Natural killer cell (primary cell): ENCODE data around the gene TFAP2A. TPM values are rescaled to one million over a fixed set of nuclear protein-coding genes. Genes with fewer than 3 reads are reported as not detected.

ENCODE experiments used
- ATAC-seq, 3 donors: fragments of 150-1000 bp in 2 of 3; fragments of 200-7000 bp in 1 of 3; cut with Tn5 transposase; 1 replicate in 1 of 3; 2 replicates in 2 of 3; pipeline ENCODE4 v1.10.0; 2021; ENCODE audit warnings: mild to moderate bottlenecking in 2 of 3, moderate library complexity in 2 of 3
- DNase-seq, 2 donors: peaks; one replicate each; pipeline versions ENCODE4 v3.0.0 to v3.0.0-alpha.2; 2013 to 2021; ENCODE audit warnings: mixed read lengths in 1 of 2
- H3K27ac ChIP-seq: one replicate; pipeline ENCODE4 v1.5.1; 2013; ENCODE audit warnings: mild to moderate bottlenecking, low read length
- H3K27me3 ChIP-seq: one replicate; pipeline ENCODE4 v1.6.1; 2013; ENCODE audit warnings: low read length; ENCODE audit not compliant: control insufficient read depth, insufficient read depth
- H3K36me3 ChIP-seq: one replicate; pipeline ENCODE4 v1.6.1; 2013; ENCODE audit warnings: low read length; ENCODE audit not compliant: control insufficient read depth, insufficient read depth
- H3K4me1 ChIP-seq: one replicate; pipeline ENCODE4 v1.6.1; 2013; ENCODE audit warnings: low read length; ENCODE audit not compliant: control insufficient read depth, insufficient read depth
- H3K4me3 ChIP-seq: one replicate; pipeline ENCODE4 v1.5.1; 2013; ENCODE audit warnings: low read length
- H3K9me3 ChIP-seq: one replicate; pipeline ENCODE4 v1.6.1; 2013; ENCODE audit warnings: low read length; ENCODE audit not compliant: control insufficient read depth, insufficient read depth
- H3K27ac Mint-ChIP-seq, 2 donors: one replicate each; pipeline ENCODE4 v1.8.0; 2022; ENCODE audit warnings: mild to moderate bottlenecking in 2 of 2, mixed read lengths in 2 of 2, moderate library complexity in 1 of 2
- H3K27me3 Mint-ChIP-seq, 2 donors: one replicate each; pipeline ENCODE4 v1.8.0; 2022; ENCODE audit warnings: low read depth in 2 of 2, mixed read lengths in 2 of 2
- H3K36me3 Mint-ChIP-seq: one replicate; pipeline ENCODE4 v1.8.0; 2022; ENCODE audit warnings: mixed read lengths
- H3K4me1 Mint-ChIP-seq, 2 donors: one replicate each; pipeline ENCODE4 v1.8.0; 2022; ENCODE audit warnings: mixed read lengths in 2 of 2
- H3K4me3 Mint-ChIP-seq: one replicate; pipeline ENCODE4 v1.8.0; 2022; ENCODE audit warnings: mild to moderate bottlenecking, moderate library complexity, mixed read lengths
- H3K9me3 Mint-ChIP-seq, 2 donors: one replicate each; pipeline ENCODE4 v1.8.0; 2022; ENCODE audit warnings: mixed read lengths in 2 of 2
- whole genome bisulfite sequencing: methylation state at CpG from one replicate; pipeline ENCODE4 v1.1.7; 2013; ENCODE audit warnings: missing lambda C conversion rate; ENCODE audit not compliant: insufficient coverage; 5-methylcytosine and 5-hydroxymethylcytosine counted together
- intact Hi-C: fragments of 100-400 bp; cut with micrococcal nuclease; formaldehyde crosslinking; loops from one replicate; pipeline ENCODE4 v1.14.2; 2022
- total RNA-seq, 4 donors: library from RNA; stranded (reverse); fragments of 120-200 nt in 1 of 4; gene quantifications; one replicate each; pipeline versions ENCODE4 v1.2.3 to v1.2.4, GENCODE V29; 2013 to 2022
- TF ChIP-seq, protein P1 (sequence below): fragments of 200-600 bp; IDR thresholded peaks from one replicate; pipeline ENCODE4 v1.8.0; 2022; ENCODE audit warnings: antibody characterized with exemption

TFAP2A gene
- total RNA-seq, 3 donors from 2014 or later (not counting 1 experiment from before 2014, with no cell fraction given), result not detected

DNA sequence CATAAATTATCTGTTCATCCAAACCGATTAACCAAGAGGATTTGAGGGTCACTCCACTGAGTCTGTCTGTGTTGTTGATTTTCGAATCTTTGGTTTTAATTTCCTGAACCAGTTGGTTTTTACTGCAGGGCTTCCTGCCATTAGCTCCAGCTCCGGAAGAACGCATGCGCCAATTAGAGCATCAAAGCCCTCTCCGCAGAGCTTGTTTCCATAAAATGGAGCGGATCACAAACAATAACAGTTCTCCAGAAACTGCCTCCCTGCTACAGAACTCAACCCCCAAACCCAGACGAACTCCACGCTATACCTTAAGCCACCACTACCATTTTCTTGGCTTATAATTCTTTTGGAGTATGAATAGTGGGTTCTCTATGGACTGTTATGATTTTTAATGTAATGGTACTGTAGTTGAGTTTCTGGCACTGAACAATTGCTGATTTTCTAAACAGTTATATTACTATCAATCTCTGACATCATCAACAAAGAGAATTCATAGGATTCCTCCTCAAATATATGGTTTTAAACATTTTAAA is 13.8 kb downstream of the TFAP2A start:
- Mint-ChIP-seq H3K36me3 (no peaks in the 10 kb centered on the region), H3K27me3 (peaks cover 39 to 69% of the 10 kb centered on the region in 2 donors), H3K27ac (no peak overlapping the region), H3K9me3 (peaks cover 5 to 11% of the 10 kb centered on the region in 2 donors), H3K4me3 (no peak overlapping the region), H3K4me1 (peaks cover 0 to 12% of the 10 kb centered on the region in 2 donors)
- peaks cover 13% of the 10 kb centered on the region for H3K4me1 ChIP-seq
- no peak for ATAC-seq
- H3K27me3 ChIP-seq, result peaks cover 48% of the 10 kb centered on the region
- WGBS, result 24% methylated on average over 7 of the region's 9 CpGs
- no peak for DNase-seq
- peaks cover 14% of the 10 kb centered on the region for H3K9me3 ChIP-seq
- TF ChIP-seq, protein P1, sequence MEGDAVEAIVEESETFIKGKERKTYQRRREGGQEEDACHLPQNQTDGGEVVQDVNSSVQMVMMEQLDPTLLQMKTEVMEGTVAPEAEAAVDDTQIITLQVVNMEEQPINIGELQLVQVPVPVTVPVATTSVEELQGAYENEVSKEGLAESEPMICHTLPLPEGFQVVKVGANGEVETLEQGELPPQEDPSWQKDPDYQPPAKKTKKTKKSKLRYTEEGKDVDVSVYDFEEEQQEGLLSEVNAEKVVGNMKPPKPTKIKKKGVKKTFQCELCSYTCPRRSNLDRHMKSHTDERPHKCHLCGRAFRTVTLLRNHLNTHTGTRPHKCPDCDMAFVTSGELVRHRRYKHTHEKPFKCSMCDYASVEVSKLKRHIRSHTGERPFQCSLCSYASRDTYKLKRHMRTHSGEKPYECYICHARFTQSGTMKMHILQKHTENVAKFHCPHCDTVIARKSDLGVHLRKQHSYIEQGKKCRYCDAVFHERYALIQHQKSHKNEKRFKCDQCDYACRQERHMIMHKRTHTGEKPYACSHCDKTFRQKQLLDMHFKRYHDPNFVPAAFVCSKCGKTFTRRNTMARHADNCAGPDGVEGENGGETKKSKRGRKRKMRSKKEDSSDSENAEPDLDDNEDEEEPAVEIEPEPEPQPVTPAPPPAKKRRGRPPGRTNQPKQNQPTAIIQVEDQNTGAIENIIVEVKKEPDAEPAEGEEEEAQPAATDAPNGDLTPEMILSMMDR, result no peak
- intact Hi-C loops, result no loop called here
- H3K27ac ChIP-seq, result no peak overlapping the region
- no peak overlapping the region for H3K4me3 ChIP-seq
- H3K36me3 ChIP-seq, result no peaks in the 10 kb centered on the region

DNA sequence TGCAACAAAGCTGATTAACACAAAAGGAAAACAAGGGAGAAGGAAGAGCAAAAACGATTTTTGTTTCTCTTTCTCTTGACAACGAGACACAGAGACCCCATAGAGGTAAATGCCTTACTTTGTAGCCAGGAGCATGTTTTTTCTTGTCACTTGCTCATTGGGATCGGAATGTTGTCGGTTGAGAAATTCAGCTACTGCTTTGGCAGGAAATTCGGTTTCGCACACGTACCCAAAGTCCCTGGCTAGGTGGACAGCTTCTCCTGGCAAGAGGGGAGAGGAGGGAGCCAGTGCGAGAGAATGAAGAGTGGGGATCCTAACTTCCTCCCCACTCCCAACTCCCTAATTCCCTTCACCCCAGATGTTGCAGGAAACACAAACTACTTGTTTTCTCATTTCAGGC is 14.5 kb downstream of the TFAP2A start:
- no peak for ATAC-seq
- Mint-ChIP-seq H3K27ac (no peak overlapping the region), H3K27me3 (peaks cover 46 to 76% of the 10 kb centered on the region in 2 donors), H3K9me3 (peaks cover 5 to 8% of the 10 kb centered on the region in 2 donors), H3K4me3 (no peak overlapping the region), H3K4me1 (peaks cover 0 to 12% of the 10 kb centered on the region in 2 donors), H3K36me3 (peaks cover 7% of the 10 kb centered on the region)
- Histone ChIP-seq H3K27me3 (peaks cover 55% of the 10 kb centered on the region), H3K4me1 (peaks cover 13% of the 10 kb centered on the region), H3K4me3 (no peak overlapping the region), H3K27ac (no peak overlapping the region), H3K36me3 (no peaks in the 10 kb centered on the region), H3K9me3 (peaks cover 14% of the 10 kb centered on the region)
- intact Hi-C loops, result no loop called here
- no peak for DNase-seq
- TF ChIP-seq, protein P1, result no peak
- WGBS, result 73% methylated on average over 7 of the region's 8 CpGs

DNA sequence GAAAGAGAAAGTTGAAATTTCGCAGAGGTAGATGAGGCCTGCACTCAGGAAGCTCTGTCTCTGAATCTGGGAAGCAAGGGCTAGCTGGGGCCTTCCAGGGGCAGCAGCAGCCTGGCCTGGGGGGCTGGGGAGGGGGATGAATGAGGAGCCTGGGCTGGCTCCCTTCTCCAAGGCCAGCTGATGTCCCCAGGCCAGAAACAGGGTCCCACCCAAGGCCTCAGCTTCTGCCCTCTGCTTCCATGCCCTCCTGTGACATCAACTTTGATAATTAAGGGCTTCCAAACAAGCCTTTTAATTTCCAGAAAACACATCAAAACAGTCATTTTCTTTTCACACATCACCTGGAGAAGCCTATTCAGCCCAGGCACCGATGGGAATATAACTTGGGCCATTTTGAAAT is 15.4 kb downstream of the TFAP2A start:
- Mint-ChIP-seq H3K4me1 (peaks cover 0 to 12% of the 10 kb centered on the region in 2 donors), H3K9me3 (peaks cover 5 to 8% of the 10 kb centered on the region in 2 donors), H3K27ac (no peak overlapping the region), H3K27me3 (peaks cover 51 to 79% of the 10 kb centered on the region in 2 donors), H3K4me3 (no peak overlapping the region), H3K36me3 (peaks cover 7% of the 10 kb centered on the region)
- TF ChIP-seq, protein P1, result no peak
- DNase-seq, result no peak
- Histone ChIP-seq H3K27me3 (peaks cover 59% of the 10 kb centered on the region), H3K4me3 (no peak overlapping the region), H3K36me3 (no peaks in the 10 kb centered on the region), H3K9me3 (peaks cover 6% of the 10 kb centered on the region), H3K27ac (no peak overlapping the region), H3K4me1 (peaks cover 8% of the 10 kb centered on the region)
- 95% methylated on average over 1 of the region's 2 CpGs for WGBS
- intact Hi-C loops, result no loop called here
- no peak for ATAC-seq
